CD4-positive, CD25-positive, alpha-beta regulatory T cell (primary cell): ENCODE measurements around the gene DOK6. TPM values are rescaled to one million over a fixed set of nuclear protein-coding genes. Genes with fewer than 3 reads are reported as not detected.

Experiments used
- ATAC-seq, 2 donors: fragments of 150-1000 bp; cut with Tn5 transposase; one replicate each; pipeline ENCODE4 v1.10.0; 2021; ENCODE audit warnings: low read depth in 2 of 2, moderate number of reproducible peaks in 2 of 2, moderate library complexity in 1 of 2
- DNase-seq, 3 donors: peaks; one replicate each; pipeline versions ENCODE4 v3.0.0 to v3.0.0-alpha.2; 2012 to 2022; ENCODE audit warnings: mixed read lengths in 1 of 3
- H3K27ac ChIP-seq: one replicate; pipeline ENCODE4 v1.7.0; 2013; ENCODE audit warnings: mild to moderate bottlenecking, low read length; ENCODE audit not compliant: insufficient read depth, poor library complexity, severe bottlenecking
- H3K27me3 ChIP-seq: one replicate; pipeline ENCODE4 v1.7.0; 2013; ENCODE audit warnings: low read length; ENCODE audit not compliant: control insufficient read depth, insufficient read depth
- H3K36me3 ChIP-seq: one replicate; pipeline ENCODE4 v1.7.0; 2013; ENCODE audit warnings: mild to moderate bottlenecking, low read length, moderate library complexity; ENCODE audit not compliant: control insufficient read depth, insufficient read depth
- H3K4me1 ChIP-seq: 2 replicates; pipeline ENCODE4 v1.7.0; 2013; ENCODE audit warnings: mild to moderate bottlenecking, low read length; ENCODE audit not compliant: insufficient read depth, control insufficient read depth, poor library complexity, severe bottlenecking
- H3K4me3 ChIP-seq: one replicate; pipeline ENCODE4 v1.7.0; 2013; ENCODE audit warnings: low read depth, mild to moderate bottlenecking, low read length, moderate library complexity
- H3K9me3 ChIP-seq, 2 experiments: 1 replicate in 1 of 2; 2 replicates in 1 of 2; pipeline ENCODE4 v1.7.0; 2013; ENCODE audit warnings: low read length in 2 of 2, mild to moderate bottlenecking in 1 of 2, moderate library complexity in 1 of 2; ENCODE audit not compliant: control insufficient read depth in 2 of 2
- H3K27ac Mint-ChIP-seq, 3 donors: one replicate each; pipeline ENCODE4 v1.8.0; 2020 to 2022; ENCODE audit warnings: mild to moderate bottlenecking in 3 of 3, mixed read lengths in 3 of 3, moderate library complexity in 2 of 3
- H3K27me3 Mint-ChIP-seq: one replicate; pipeline ENCODE4 v1.8.0; 2022; ENCODE audit warnings: mild to moderate bottlenecking, mixed read lengths
- H3K36me3 Mint-ChIP-seq: one replicate; pipeline ENCODE4 v1.8.0; 2020; ENCODE audit warnings: mixed read lengths
- H3K4me1 Mint-ChIP-seq, 4 donors: one replicate each; pipeline ENCODE4 v1.8.0; 2020 to 2022; ENCODE audit warnings: mixed read lengths in 4 of 4, mild to moderate bottlenecking in 1 of 4
- H3K4me3 Mint-ChIP-seq, 4 donors: one replicate each; pipeline ENCODE4 v1.8.0; 2020 to 2022; ENCODE audit warnings: mild to moderate bottlenecking in 4 of 4, mixed read lengths in 4 of 4, moderate library complexity in 3 of 4
- H3K9me3 Mint-ChIP-seq, 7 donors: one replicate each; pipeline ENCODE4 v1.8.0; 2020 to 2022; ENCODE audit warnings: mixed read lengths in 7 of 7, mild to moderate bottlenecking in 3 of 7, moderate library complexity in 2 of 7
- polyA plus RNA-seq, 4 donors: library from polyadenylated mRNA; unstranded; fragments of 300-500 nt; fragmentation: Illumina TruSeq; gene quantifications; one replicate each; pipeline ENCODE4 v1.2.3, GENCODE V29; 2021
- total RNA-seq: library from RNA; stranded (reverse); gene quantifications from one replicate; pipeline ENCODE4 v1.2.3, GENCODE V29; 2022

DOK6 gene
- total and polyA plus RNA-seq, 5 donors from 2014 or later: 0.03 TPM; not detected in 4

DNA sequence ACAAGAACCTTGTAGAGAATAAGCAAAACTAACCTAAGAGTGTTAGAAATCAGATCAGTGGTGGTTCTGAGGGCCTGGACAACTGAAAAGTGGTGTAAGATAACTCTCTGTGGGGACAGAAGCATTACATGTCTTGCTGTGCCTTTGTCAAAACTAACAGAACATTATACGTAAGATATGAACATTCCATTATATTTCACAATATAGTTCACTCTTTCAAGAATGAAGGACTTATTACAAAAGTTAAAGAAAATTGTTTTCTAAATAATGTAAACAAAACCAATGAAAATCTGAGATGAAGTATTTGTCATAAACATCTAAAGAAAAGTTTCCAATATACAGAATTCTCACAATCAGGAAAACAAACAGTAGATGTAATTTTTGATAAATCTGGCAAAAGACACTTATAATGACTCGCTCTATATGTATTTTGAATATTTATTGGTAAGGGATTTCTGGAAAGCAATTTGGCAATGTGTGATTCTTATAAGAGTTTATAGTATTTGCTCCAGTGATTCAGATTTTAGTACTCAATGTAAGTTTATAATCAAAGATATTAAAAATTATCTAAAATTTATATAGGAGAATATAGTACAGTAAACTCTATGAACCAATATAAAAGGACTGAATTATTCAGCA, 288.6 kb downstream of the DOK6 start:
- Histone ChIP-seq H3K27ac (no peak overlapping the region), H3K36me3 (no peaks in the 10 kb centered on the region), H3K4me1 (no peaks in the 10 kb centered on the region), H3K27me3 (no peaks in the 10 kb centered on the region), H3K4me3 (no peak overlapping the region), H3K9me3 (no peaks in the 10 kb centered on the region)
- no peaks in the 10 kb centered on the region for H3K36me3 Mint-ChIP-seq
- no peak overlapping the region for H3K27ac Mint-ChIP-seq
- peaks cover 3% of the 10 kb centered on the region for H3K27me3 Mint-ChIP-seq
- ATAC-seq (no peak), DNase-seq (no peak)
- no peaks in the 10 kb centered on the region for H3K4me1 Mint-ChIP-seq
- no peak overlapping the region for H3K4me3 Mint-ChIP-seq
- H3K9me3 Mint-ChIP-seq: peaks cover 0 to 1% (median 0%) of the 10 kb centered on the region in 7 donors

DNA sequence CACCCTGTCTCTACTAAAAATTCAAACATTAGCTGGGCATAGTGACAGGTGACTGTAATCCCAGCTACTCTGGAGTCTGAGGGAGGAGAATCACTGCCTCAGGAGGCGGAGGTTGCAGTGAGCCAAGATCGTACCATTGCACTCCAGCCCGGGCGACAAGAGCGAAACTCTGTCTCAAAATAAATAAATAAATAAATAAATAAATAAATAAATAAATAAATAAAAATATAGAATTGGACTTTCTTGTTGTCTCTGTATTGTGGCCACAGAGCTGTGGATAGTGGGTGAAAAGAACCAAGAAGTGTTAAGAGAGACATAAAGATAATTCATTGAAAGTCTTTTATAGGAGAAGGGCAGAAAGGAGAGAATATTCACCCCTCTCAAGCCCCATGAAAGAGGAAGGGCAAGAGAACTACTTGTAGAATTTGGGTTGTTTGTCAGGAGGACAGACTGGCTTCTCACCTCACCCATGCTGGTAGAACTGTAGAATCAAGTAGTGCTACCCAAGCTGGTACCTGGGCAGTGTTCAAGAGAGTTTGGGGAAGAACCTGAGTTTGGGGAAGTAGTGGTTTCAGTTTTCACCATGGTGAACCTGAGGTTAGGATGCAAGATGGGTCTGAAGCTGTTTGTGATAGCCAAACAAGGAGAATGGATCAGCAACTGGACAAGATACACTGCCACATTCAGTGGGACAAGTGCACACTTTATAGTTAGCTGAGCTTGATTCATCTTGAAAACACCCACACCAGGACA, 290.5 kb downstream of the DOK6 start:
- H3K4me3 ChIP-seq: no peak overlapping the region
- no peaks in the 10 kb centered on the region for H3K27me3 Mint-ChIP-seq
- H3K36me3 Mint-ChIP-seq: no peaks in the 10 kb centered on the region
- H3K27ac ChIP-seq: no peak overlapping the region
- H3K36me3 ChIP-seq: no peaks in the 10 kb centered on the region
- ATAC-seq (no peak), DNase-seq (no peak)
- no peaks in the 10 kb centered on the region for H3K4me1 Mint-ChIP-seq
- no peaks in the 10 kb centered on the region for H3K9me3 Mint-ChIP-seq
- no peak overlapping the region for H3K27ac Mint-ChIP-seq
- no peaks in the 10 kb centered on the region for H3K9me3 ChIP-seq
- H3K27me3 ChIP-seq: no peaks in the 10 kb centered on the region
- no peaks in the 10 kb centered on the region for H3K4me1 ChIP-seq
- no peak overlapping the region for H3K4me3 Mint-ChIP-seq

DNA sequence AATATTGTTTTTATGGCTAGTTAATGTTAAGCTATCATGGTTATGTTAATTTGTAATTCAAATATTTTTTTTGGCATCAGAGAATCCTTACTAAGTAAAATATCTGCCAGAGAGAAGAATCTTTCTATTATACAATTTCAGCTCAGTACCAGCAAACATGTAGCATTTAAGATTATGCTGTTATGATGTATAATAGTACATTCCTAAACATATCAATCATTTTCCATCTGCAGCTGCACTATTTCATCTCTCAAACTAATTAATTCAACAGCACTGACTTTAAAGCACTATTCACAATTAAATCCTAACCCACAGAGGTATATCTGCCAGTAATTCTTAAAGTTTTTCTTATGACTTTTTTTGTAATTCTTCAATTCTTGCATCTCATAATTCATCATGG, 296.4 kb downstream of the DOK6 start:
- no peaks in the 10 kb centered on the region for H3K36me3 Mint-ChIP-seq
- Histone ChIP-seq H3K27me3 (no peaks in the 10 kb centered on the region), H3K4me3 (no peak overlapping the region), H3K4me1 (no peaks in the 10 kb centered on the region), H3K9me3 (no peaks in the 10 kb centered on the region), H3K36me3 (no peaks in the 10 kb centered on the region), H3K27ac (no peak overlapping the region)
- DNase-seq: no peak
- H3K27ac Mint-ChIP-seq: no peak overlapping the region
- no peaks in the 10 kb centered on the region for H3K9me3 Mint-ChIP-seq
- H3K27me3 Mint-ChIP-seq: no peaks in the 10 kb centered on the region
- H3K4me3 Mint-ChIP-seq: no peak overlapping the region
- H3K4me1 Mint-ChIP-seq: no peaks in the 10 kb centered on the region
- ATAC-seq: no peak

DNA sequence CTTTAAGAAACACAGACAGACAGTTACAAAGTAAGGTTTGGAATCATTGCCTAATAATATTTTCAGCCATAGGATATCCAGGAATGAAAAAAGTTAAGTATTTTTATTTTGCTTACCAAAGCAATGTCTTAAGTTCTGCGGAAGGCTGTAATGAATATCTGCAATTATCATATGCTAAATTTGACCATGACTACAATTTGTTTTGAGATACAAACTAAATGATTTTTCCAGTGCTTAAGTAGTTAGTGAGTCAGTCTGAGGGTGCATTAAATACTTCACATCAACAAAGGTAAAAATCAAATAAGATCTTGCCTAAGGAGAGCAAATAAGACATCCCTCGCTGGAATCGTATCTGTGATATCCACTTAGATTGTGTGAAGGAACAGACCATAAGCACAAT, 297.0 kb downstream of the DOK6 start:
- DNase-seq: no peak
- H3K36me3 ChIP-seq: no peaks in the 10 kb centered on the region
- H3K9me3 ChIP-seq: no peaks in the 10 kb centered on the region
- Mint-ChIP-seq H3K9me3 (no peaks in the 10 kb centered on the region), H3K27ac (no peak overlapping the region), H3K36me3 (no peaks in the 10 kb centered on the region), H3K4me1 (no peaks in the 10 kb centered on the region), H3K27me3 (no peaks in the 10 kb centered on the region), H3K4me3 (peak overlapping the region in 1 of 4 donors; percentile 55)
- no peaks in the 10 kb centered on the region for H3K27me3 ChIP-seq
- no peak overlapping the region for H3K27ac ChIP-seq
- H3K4me3 ChIP-seq: no peak overlapping the region
- H3K4me1 ChIP-seq: no peaks in the 10 kb centered on the region
- ATAC-seq: no peak

DNA sequence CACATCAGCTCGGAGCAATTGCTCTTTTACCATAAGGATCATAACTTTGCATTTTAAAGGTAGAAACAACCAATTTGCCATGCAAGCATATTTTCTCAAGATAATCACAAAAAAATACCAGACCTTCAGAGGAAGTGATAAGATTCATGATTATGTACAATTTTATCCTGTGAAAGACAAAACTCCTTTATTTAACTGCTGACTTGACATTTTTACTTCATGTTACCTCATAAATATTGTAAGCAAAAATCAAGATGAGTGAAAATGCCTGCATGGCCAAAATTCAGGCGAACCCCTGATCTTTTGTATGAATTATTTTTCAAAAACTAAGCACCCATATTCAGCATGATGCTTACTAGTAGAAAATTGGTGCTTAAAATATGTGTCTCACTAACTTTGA, 300.6 kb downstream of the DOK6 start:
- no peak overlapping the region for H3K27ac Mint-ChIP-seq
- DNase-seq: no peak
- H3K36me3 Mint-ChIP-seq: no peaks in the 10 kb centered on the region
- no peaks in the 10 kb centered on the region for H3K9me3 Mint-ChIP-seq
- H3K27me3 Mint-ChIP-seq: no peaks in the 10 kb centered on the region
- no peak overlapping the region for H3K4me3 Mint-ChIP-seq
- Histone ChIP-seq H3K27ac (no peak overlapping the region), H3K27me3 (no peaks in the 10 kb centered on the region), H3K4me1 (no peaks in the 10 kb centered on the region), H3K9me3 (no peaks in the 10 kb centered on the region), H3K4me3 (no peak overlapping the region), H3K36me3 (no peaks in the 10 kb centered on the region)
- no peak for ATAC-seq
- H3K4me1 Mint-ChIP-seq: peaks cover 0 to 2% (median 0%) of the 10 kb centered on the region in 4 donors

DNA sequence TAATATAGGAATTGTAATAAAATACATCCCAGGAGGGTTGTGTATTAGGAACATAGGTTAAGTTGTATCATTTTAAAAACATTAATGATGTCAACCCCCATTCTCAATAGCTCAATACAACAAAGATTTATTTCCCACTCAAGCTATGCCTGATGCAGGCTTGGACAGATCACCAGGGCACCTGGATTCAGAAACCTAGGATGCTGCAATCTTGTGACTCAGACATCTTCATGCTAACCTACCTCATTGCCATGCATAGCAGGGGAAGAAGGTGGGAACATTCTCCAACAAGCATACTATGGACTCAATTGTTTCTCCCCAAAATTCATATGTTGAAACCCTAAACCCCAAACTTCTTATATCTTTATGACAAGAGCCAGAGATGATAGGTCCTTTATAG, 302.8 kb downstream of the DOK6 start:
- Mint-ChIP-seq H3K27me3 (no peaks in the 10 kb centered on the region), H3K36me3 (no peaks in the 10 kb centered on the region), H3K27ac (no peak overlapping the region), H3K4me3 (no peak overlapping the region), H3K9me3 (peaks cover 0 to 3% (median 0%) of the 10 kb centered on the region in 7 donors), H3K4me1 (peaks cover 0 to 2% (median 0%) of the 10 kb centered on the region in 4 donors)
- DNase-seq: no peak
- Histone ChIP-seq H3K27me3 (no peaks in the 10 kb centered on the region), H3K4me3 (no peak overlapping the region), H3K9me3 (no peaks in the 10 kb centered on the region), H3K27ac (no peak overlapping the region), H3K4me1 (no peaks in the 10 kb centered on the region), H3K36me3 (no peaks in the 10 kb centered on the region)
- ATAC-seq: no peak

DNA sequence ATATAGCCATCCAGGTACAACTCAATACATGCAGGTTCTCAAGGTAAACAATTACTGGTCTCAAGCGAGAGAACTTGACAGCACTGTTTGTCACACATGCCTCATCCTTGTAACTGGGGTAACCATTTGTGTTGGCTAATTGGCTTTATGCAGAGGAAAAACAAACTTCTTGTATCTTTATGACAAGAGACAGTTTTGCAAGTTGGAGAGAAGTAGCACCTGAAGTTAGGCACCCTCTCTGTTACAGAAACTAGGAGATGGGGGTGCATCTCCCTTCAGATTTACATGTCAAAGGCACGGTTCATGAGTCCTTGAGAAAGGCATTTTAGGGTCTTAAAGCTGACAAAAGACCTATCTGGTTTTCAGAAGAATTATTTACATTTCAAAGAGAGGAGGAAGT, 305.3 kb downstream of the DOK6 start:
- Histone ChIP-seq H3K36me3 (no peaks in the 10 kb centered on the region), H3K4me1 (no peaks in the 10 kb centered on the region), H3K27ac (no peak overlapping the region), H3K9me3 (no peaks in the 10 kb centered on the region), H3K4me3 (no peak overlapping the region), H3K27me3 (no peaks in the 10 kb centered on the region)
- no peak for DNase-seq
- Mint-ChIP-seq H3K27me3 (no peaks in the 10 kb centered on the region), H3K4me3 (no peak overlapping the region), H3K4me1 (peaks cover 0 to 2% (median 0%) of the 10 kb centered on the region in 4 donors), H3K27ac (no peak overlapping the region), H3K9me3 (peaks cover 0 to 3% (median 0%) of the 10 kb centered on the region in 7 donors), H3K36me3 (no peaks in the 10 kb centered on the region)
- no peak for ATAC-seq

DNA sequence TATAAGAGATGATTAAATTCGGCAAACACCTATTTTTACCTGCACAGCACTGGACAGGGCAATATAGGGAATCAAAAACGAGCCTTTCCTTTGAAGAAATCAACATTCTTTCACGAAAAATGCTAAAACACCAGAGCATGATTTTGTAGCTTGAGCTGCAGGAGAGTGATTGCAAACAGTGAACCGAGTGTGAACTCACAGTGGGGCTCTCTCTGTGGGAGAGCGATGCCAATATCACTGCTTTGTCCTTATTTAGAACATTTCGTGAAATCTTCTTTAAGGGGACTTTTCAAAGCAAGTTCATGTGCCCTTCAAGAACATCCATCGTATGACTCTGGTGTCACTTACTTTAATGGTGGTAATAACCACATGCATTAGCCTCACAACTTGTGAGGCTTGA, 308.2 kb downstream of the DOK6 start:
- ATAC-seq (no peak), DNase-seq (no peak)
- H3K36me3 ChIP-seq: no peaks in the 10 kb centered on the region
- Mint-ChIP-seq H3K36me3 (no peaks in the 10 kb centered on the region), H3K4me3 (no peak overlapping the region), H3K9me3 (peaks cover 0 to 3% (median 0%) of the 10 kb centered on the region in 7 donors), H3K27me3 (peaks cover 4% of the 10 kb centered on the region), H3K27ac (no peak overlapping the region), H3K4me1 (peaks cover 0 to 2% (median 0%) of the 10 kb centered on the region in 4 donors)
- no peaks in the 10 kb centered on the region for H3K27me3 ChIP-seq
- no peaks in the 10 kb centered on the region for H3K4me1 ChIP-seq
- H3K4me3 ChIP-seq: no peak overlapping the region
- H3K9me3 ChIP-seq: no peaks in the 10 kb centered on the region
- H3K27ac ChIP-seq: no peak overlapping the region
